ENCODE results near the gene GRB2. TPM values are rescaled to one million over a fixed set of nuclear protein-coding genes. Genes with fewer than 3 reads are reported as not detected.

GRB2 gene
- total and polyA plus RNA-seq, 2 experiments from 2014 or later, result 65.0 to 96.6 TPM

GRCh38 chr17:75390982-75391381, 14.5 kb downstream of the GRB2 start:
- H3K4me2 ChIP-seq (ENCODE audit: unreplicated experiment), result peak overlapping the region; percentile 63
- peaks cover 98% of the 10 kb centered on the region for H3K79me2 ChIP-seq (ENCODE audit: insufficient read depth)
- peaks cover 35% of the 10 kb centered on the region for H3F3A ChIP-seq (ENCODE audit: insufficient read depth)
- WGBS, 2 experiments (ENCODE audit: low coverage in 1 of 2, low lambda C conversion rate in 2 of 2, missing lambda C conversion rate in 2 of 2), result 27 to 29% methylated on average over 3 of the region's 3 CpGs
- H3K36me3 ChIP-seq (ENCODE audit: low read depth), result 0 out of 2 replicates have a peak, but pooled peaks cover 6% of the 10 kb centered on the region
- TF ChIP-seq EZH2phosphoT487 (IDR thresholded peaks at IDR 0.05; ENCODE audit: insufficient read depth, low read depth), result no peak
- no peak for TF ChIP-seq EZH2 (IDR thresholded peaks at IDR 0.05; ENCODE audit: insufficient read depth, poor library complexity, severe bottlenecking)
- in situ Hi-C loops (cut with MboI), result no loop called here
- no peak overlapping the region for H2AFZ ChIP-seq
- no peaks in the 10 kb centered on the region for H3K9me2 ChIP-seq (ENCODE audit: insufficient read depth)
- peak; percentile 73 for DNase-seq
- peaks cover 43% of the 10 kb centered on the region for H3K4me1 ChIP-seq (ENCODE audit: insufficient read depth)
- H3K27me3 ChIP-seq (replicated peaks; ENCODE audit: insufficient read depth), result no peaks in the 10 kb centered on the region
- H4K20me1 ChIP-seq (ENCODE audit: insufficient read depth), result no peaks in the 10 kb centered on the region
- peak overlapping the region; percentile 11; the same call in 1 of the 2 replicates for H3K9ac ChIP-seq
- peak overlapping the region; percentile 21; the same call in 1 of the 2 replicates for H3K27ac ChIP-seq
- peak overlapping the region; percentile 43; the same call in 1 of the 2 replicates for H3K4me3 ChIP-seq
- no peaks in the 10 kb centered on the region for H3K9me3 ChIP-seq (ENCODE audit: low read depth)

GRCh38 chr17:75388476-75389030, 16.9 kb downstream of the GRB2 start:
- WGBS, 2 experiments (ENCODE audit: low coverage in 1 of 2, low lambda C conversion rate in 2 of 2, missing lambda C conversion rate in 2 of 2), result 52 to 73% methylated on average over 2 to 3 of the region's 3 CpGs
- peaks cover 18% of the 10 kb centered on the region for H3F3A ChIP-seq (ENCODE audit: insufficient read depth)
- H3K4me3 ChIP-seq, result no peak overlapping the region
- H3K9me2 ChIP-seq (ENCODE audit: insufficient read depth), result no peaks in the 10 kb centered on the region
- no peak overlapping the region for H3K4me2 ChIP-seq (ENCODE audit: unreplicated experiment)
- no peak for TF ChIP-seq EZH2phosphoT487 (IDR thresholded peaks at IDR 0.05; ENCODE audit: insufficient read depth, low read depth)
- TF ChIP-seq EZH2 (IDR thresholded peaks at IDR 0.05; ENCODE audit: insufficient read depth, poor library complexity, severe bottlenecking), result no peak
- in situ Hi-C loops (cut with MboI), result no loop called here
- 0 out of 2 replicates have a peak, but pooled peaks cover 6% of the 10 kb centered on the region for H3K36me3 ChIP-seq (ENCODE audit: low read depth)
- H3K79me2 ChIP-seq (ENCODE audit: insufficient read depth), result peaks cover 100% of the 10 kb centered on the region
- H3K27ac ChIP-seq, result no peak overlapping the region
- H3K9ac ChIP-seq, result no peak overlapping the region
- no peaks in the 10 kb centered on the region for H3K9me3 ChIP-seq (ENCODE audit: low read depth)
- DNase-seq, result no peak
- H3K4me1 ChIP-seq (ENCODE audit: insufficient read depth), result peaks cover 30% of the 10 kb centered on the region
- H3K27me3 ChIP-seq (replicated peaks; ENCODE audit: insufficient read depth), result no peaks in the 10 kb centered on the region
- peaks cover under 1% of the 10 kb centered on the region; the same call in 1 of the 2 replicates for H4K20me1 ChIP-seq (ENCODE audit: insufficient read depth)
- H2AFZ ChIP-seq, result no peak overlapping the region

- H3K4me3 ChIP-seq, result no peak overlapping the region
- no peaks in the 10 kb centered on the region for H3K27me3 ChIP-seq (replicated peaks; ENCODE audit: insufficient read depth)
- H2AFZ ChIP-seq, result no peak overlapping the region
- H3K27ac ChIP-seq, result no peak overlapping the region
- peaks cover 10% of the 10 kb centered on the region; the same call in 1 of the 2 replicates for H3F3A ChIP-seq (ENCODE audit: insufficient read depth)
- H3K4me1 ChIP-seq (ENCODE audit: insufficient read depth), result peaks cover 27% of the 10 kb centered on the region
- no peak overlapping the region for H3K9ac ChIP-seq
- 0 out of 2 replicates have a peak, but pooled peaks cover 6% of the 10 kb centered on the region for H3K36me3 ChIP-seq (ENCODE audit: low read depth)
- H3K9me2 ChIP-seq (ENCODE audit: insufficient read depth), result no peaks in the 10 kb centered on the region
- DNase-seq, result no peak
- TF ChIP-seq EZH2phosphoT487 (IDR thresholded peaks at IDR 0.05; ENCODE audit: insufficient read depth, low read depth), result no peak
- no peak for TF ChIP-seq EZH2 (IDR thresholded peaks at IDR 0.05; ENCODE audit: insufficient read depth, poor library complexity, severe bottlenecking)
- no peak overlapping the region for H3K4me2 ChIP-seq (ENCODE audit: unreplicated experiment)
- H3K79me2 ChIP-seq (ENCODE audit: insufficient read depth), result peaks cover 100% of the 10 kb centered on the region
- WGBS, 2 experiments (ENCODE audit: low coverage in 1 of 2, low lambda C conversion rate in 2 of 2, missing lambda C conversion rate in 2 of 2), result 90 to 95% methylated on average over 3 of the region's 3 CpGs
- in situ Hi-C loops (cut with MboI), result no loop called here
- peaks cover 6% of the 10 kb centered on the region; the same call in 1 of the 2 replicates for H4K20me1 ChIP-seq (ENCODE audit: insufficient read depth)
- no peaks in the 10 kb centered on the region for H3K9me3 ChIP-seq (ENCODE audit: low read depth)
Observed at GRCh38 chr17:75387771-75388170, 17.7 kb downstream of the GRB2 start.

- in situ Hi-C loops (cut with MboI), result no loop called here
- Histone ChIP-seq H3K4me3 (no peak overlapping the region), H3K27ac (no peak overlapping the region), H3K27me3 (replicated peaks; ENCODE audit: insufficient read depth) (no peaks in the 10 kb centered on the region), H3K9ac (no peak overlapping the region), H2AFZ (no peak overlapping the region), H3K4me1 (ENCODE audit: insufficient read depth) (peaks cover 13% of the 10 kb centered on the region), H3K79me2 (ENCODE audit: insufficient read depth) (peaks cover 100% of the 10 kb centered on the region), H3K4me2 (ENCODE audit: unreplicated experiment) (no peak overlapping the region), H3K9me2 (ENCODE audit: insufficient read depth) (no peaks in the 10 kb centered on the region), H3K36me3 (ENCODE audit: low read depth) (0 out of 2 replicates have a peak, but pooled peaks cover 6% of the 10 kb centered on the region), H3F3A (ENCODE audit: insufficient read depth) (no peaks in the 10 kb centered on the region), H3K9me3 (ENCODE audit: low read depth) (no peaks in the 10 kb centered on the region), H4K20me1 (ENCODE audit: insufficient read depth) (peaks cover 6% of the 10 kb centered on the region; the same call in 1 of the 2 replicates)
- TF ChIP-seq EZH2phosphoT487 (IDR thresholded peaks at IDR 0.05; ENCODE audit: insufficient read depth, low read depth) (no peak), EZH2 (IDR thresholded peaks at IDR 0.05; ENCODE audit: insufficient read depth, poor library complexity, severe bottlenecking) (no peak)
- DNase-seq, result no peak
Observed at GRCh38 chr17:75386430-75386829, 19.0 kb downstream of the GRB2 start.

All from GM23248 (cell line).